ENCODE measurements around the gene MIPOL1. TPM values are rescaled to one million over a fixed set of nuclear protein-coding genes. Genes with fewer than 3 reads are reported as not detected.

Gene MIPOL1
- total and polyA plus RNA-seq, 4 donors, result 0.51 to 6.6 (median 1.9) TPM

DNA sequence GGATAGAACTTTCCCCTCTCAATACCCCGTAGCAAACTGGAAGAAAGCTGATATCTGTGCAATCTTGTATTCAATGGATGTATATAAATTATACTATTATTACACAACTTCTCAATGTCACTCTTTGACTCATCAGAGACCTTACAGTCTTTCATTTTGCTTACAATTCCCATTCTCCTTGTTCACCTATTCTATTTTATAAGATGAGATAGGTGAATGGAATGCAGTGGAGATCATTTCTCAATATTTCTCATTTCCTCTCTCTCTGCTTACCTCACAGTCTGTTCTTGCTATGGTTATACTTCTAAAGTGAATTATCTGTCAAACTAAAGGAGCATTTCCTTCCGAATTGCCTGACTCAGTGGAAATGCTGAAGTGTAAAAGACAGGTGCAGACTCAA lies 382.4 kb downstream of the MIPOL1 start (continued):
- TF ChIP-seq EGR1 (IDR thresholded peaks at IDR 0.05; ENCODE audit: low read depth in 2 of 2) (no peak), JUND (IDR thresholded peaks at IDR 0.05) (no peak)

DNA sequence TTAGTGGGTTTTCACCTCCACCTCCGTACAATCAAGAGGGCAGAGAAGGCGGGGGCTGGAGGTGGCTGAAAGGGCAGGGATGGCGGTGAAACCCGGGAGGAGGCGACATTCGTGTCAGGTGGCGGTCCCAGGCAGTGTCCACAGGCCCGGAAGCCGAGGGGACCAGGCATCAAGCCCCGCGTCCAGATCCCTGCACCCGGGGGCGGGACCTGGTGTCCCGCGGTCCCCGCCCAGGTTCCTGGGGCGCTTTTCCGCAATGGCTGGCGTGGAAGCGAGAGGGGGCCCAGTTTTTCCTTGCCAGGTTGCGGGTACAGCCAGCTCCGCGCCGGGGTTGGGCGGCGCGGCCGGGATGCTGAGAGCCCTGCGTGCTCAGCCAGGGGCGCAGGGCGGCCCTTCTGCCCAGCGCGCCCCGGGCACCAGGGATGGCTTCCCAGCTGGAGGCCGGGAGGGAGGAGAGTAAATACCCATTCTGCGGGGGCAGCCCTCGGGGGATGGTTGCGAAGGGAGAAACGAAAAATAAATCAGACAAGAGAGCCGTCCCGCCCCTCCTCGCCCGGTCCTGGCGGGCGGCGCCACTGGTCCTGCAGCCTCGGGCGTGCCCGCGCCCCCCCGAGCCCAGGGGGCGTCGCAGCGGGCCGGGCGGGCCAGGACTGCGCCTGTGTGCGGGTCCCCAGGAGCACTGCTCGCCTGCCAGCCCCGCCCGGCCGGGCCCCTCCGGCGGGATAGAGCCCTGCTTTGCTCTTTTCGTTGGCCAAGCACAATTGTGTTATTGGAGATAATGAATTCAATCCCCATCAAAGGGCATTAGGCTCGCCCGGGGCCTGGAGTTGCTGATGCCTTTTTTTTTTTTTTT lies 385.8 kb downstream of the MIPOL1 start:
- Histone ChIP-seq H3K9ac (ENCODE audit: low read depth in 1 of 2, low read length in 2 of 2) (peak overlapping the region in 1 of 2 donors; percentile 27), H3K36me3 (ENCODE audit: control insufficient read depth in 4 of 4, insufficient read depth in 3 of 4, low read depth in 1 of 4, low read length in 3 of 4) (no peaks in the 10 kb centered on the region), H3K4me1 (ENCODE audit: control insufficient read depth in 4 of 4, insufficient read depth in 4 of 4, low read length in 3 of 4) (peaks cover 0 to 5% (median 2%) of the 10 kb centered on the region in 4 donors), H3K4me3 (ENCODE audit: low read depth in 1 of 3, low read length in 3 of 3) (peak overlapping the region; percentile 42 to 77 (median 72)), H3K27ac (ENCODE audit: low read depth in 1 of 2, low read length in 2 of 2) (peak overlapping the region; percentile 79 to 87), H3K9me3 (ENCODE audit: control insufficient read depth in 4 of 4, low read length in 3 of 4) (no peaks in the 10 kb centered on the region), H3K27me3 (ENCODE audit: control insufficient read depth in 4 of 4, insufficient read depth in 4 of 4, low read length in 3 of 4) (no peaks in the 10 kb centered on the region)
- TF ChIP-seq, protein P1, sequence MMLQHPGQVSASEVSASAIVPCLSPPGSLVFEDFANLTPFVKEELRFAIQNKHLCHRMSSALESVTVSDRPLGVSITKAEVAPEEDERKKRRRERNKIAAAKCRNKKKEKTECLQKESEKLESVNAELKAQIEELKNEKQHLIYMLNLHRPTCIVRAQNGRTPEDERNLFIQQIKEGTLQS (IDR thresholded peaks at IDR 0.05), result no peak
- TF ChIP-seq JUND (IDR thresholded peaks at IDR 0.05) (no peak), HNF4A (conservative IDR thresholded peaks at IDR 0.05) (peak in 1 of 2 donors; percentile 44), YY1 (IDR thresholded peaks at IDR 0.05) (peak; percentile 52), HNF4G (IDR thresholded peaks at IDR 0.05) (no peak), FOXA2 (IDR thresholded peaks at IDR 0.05) (no peak), FOXA1 (IDR thresholded peaks at IDR 0.05) (no peak), TAF1 (conservative IDR thresholded peaks at IDR 0.05) (no peak), EGR1 (IDR thresholded peaks at IDR 0.05; ENCODE audit: low read depth in 2 of 2) (no peak), SP1 (IDR thresholded peaks at IDR 0.05) (no peak), RXRA (IDR thresholded peaks at IDR 0.05) (peak; percentile 62 to 67)
- TF ChIP-seq, protein P2, sequence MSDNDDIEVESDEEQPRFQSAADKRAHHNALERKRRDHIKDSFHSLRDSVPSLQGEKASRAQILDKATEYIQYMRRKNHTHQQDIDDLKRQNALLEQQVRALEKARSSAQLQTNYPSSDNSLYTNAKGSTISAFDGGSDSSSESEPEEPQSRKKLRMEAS (IDR thresholded peaks at IDR 0.05), result no peak
- TF ChIP-seq, protein P3, sequence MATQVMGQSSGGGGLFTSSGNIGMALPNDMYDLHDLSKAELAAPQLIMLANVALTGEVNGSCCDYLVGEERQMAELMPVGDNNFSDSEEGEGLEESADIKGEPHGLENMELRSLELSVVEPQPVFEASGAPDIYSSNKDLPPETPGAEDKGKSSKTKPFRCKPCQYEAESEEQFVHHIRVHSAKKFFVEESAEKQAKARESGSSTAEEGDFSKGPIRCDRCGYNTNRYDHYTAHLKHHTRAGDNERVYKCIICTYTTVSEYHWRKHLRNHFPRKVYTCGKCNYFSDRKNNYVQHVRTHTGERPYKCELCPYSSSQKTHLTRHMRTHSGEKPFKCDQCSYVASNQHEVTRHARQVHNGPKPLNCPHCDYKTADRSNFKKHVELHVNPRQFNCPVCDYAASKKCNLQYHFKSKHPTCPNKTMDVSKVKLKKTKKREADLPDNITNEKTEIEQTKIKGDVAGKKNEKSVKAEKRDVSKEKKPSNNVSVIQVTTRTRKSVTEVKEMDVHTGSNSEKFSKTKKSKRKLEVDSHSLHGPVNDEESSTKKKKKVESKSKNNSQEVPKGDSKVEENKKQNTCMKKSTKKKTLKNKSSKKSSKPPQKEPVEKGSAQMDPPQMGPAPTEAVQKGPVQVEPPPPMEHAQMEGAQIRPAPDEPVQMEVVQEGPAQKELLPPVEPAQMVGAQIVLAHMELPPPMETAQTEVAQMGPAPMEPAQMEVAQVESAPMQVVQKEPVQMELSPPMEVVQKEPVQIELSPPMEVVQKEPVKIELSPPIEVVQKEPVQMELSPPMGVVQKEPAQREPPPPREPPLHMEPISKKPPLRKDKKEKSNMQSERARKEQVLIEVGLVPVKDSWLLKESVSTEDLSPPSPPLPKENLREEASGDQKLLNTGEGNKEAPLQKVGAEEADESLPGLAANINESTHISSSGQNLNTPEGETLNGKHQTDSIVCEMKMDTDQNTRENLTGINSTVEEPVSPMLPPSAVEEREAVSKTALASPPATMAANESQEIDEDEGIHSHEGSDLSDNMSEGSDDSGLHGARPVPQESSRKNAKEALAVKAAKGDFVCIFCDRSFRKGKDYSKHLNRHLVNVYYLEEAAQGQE (IDR thresholded peaks at IDR 0.05), result no peak
- TF ChIP-seq, protein P4, sequence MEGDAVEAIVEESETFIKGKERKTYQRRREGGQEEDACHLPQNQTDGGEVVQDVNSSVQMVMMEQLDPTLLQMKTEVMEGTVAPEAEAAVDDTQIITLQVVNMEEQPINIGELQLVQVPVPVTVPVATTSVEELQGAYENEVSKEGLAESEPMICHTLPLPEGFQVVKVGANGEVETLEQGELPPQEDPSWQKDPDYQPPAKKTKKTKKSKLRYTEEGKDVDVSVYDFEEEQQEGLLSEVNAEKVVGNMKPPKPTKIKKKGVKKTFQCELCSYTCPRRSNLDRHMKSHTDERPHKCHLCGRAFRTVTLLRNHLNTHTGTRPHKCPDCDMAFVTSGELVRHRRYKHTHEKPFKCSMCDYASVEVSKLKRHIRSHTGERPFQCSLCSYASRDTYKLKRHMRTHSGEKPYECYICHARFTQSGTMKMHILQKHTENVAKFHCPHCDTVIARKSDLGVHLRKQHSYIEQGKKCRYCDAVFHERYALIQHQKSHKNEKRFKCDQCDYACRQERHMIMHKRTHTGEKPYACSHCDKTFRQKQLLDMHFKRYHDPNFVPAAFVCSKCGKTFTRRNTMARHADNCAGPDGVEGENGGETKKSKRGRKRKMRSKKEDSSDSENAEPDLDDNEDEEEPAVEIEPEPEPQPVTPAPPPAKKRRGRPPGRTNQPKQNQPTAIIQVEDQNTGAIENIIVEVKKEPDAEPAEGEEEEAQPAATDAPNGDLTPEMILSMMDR (IDR thresholded peaks at IDR 0.05; ENCODE audit: low read depth, low read length, missing input control), result no peak
- TF ChIP-seq, protein P5, sequence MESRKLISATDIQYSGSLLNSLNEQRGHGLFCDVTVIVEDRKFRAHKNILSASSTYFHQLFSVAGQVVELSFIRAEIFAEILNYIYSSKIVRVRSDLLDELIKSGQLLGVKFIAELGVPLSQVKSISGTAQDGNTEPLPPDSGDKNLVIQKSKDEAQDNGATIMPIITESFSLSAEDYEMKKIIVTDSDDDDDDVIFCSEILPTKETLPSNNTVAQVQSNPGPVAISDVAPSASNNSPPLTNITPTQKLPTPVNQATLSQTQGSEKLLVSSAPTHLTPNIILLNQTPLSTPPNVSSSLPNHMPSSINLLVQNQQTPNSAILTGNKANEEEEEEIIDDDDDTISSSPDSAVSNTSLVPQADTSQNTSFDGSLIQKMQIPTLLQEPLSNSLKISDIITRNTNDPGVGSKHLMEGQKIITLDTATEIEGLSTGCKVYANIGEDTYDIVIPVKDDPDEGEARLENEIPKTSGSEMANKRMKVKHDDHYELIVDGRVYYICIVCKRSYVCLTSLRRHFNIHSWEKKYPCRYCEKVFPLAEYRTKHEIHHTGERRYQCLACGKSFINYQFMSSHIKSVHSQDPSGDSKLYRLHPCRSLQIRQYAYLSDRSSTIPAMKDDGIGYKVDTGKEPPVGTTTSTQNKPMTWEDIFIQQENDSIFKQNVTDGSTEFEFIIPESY (IDR thresholded peaks at IDR 0.05), result no peak
- no peak for DNase-seq (ENCODE audit: low spot score)
- 3% methylated on average over 67 of the region's 67 CpGs for WGBS
